ENCODE measurements around the gene TSPAN9.

Gene TSPAN9

DNA sequence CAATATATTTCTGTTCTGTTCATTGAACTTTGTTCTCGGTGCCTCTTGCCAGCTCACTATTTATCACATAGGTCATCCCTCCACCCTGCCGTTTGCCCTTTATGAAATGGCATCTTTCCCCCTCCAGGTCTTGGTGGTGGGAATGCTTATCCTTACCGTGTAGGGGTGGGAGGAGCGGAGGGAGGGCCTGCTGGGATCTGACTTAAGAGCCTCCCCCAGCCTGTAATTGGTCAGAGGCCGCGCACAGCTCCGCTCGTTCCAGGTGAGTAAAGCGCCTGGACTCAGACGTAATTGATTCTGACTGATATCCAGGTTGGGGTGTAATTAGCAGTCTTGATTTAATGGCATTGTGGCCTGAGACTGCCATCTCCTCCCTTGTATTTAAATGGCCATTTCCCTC is 185.3 kb downstream of the TSPAN9 start:
- DNase-seq: no peak

DNA sequence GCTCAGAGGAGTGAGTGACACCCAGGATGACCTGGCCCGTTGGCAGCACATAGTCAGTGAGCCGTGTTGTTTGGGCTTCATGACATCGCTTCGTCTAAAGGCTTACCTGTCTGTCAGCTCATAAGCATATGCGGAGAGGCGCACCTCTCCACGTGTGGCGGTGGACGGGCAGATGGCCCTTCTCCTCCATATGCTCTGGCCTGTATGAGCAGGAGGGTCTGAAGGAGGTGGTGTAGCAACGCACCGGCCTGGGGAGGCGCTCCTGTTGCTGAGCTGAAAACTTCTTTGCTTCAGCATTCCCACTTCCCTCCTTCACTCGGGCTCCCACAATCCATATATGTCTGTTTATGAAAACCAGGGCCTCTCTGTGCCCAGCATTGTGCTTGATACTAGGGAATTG is 186.1 kb downstream of the TSPAN9 start:
- DNase-seq: no peak

DNA sequence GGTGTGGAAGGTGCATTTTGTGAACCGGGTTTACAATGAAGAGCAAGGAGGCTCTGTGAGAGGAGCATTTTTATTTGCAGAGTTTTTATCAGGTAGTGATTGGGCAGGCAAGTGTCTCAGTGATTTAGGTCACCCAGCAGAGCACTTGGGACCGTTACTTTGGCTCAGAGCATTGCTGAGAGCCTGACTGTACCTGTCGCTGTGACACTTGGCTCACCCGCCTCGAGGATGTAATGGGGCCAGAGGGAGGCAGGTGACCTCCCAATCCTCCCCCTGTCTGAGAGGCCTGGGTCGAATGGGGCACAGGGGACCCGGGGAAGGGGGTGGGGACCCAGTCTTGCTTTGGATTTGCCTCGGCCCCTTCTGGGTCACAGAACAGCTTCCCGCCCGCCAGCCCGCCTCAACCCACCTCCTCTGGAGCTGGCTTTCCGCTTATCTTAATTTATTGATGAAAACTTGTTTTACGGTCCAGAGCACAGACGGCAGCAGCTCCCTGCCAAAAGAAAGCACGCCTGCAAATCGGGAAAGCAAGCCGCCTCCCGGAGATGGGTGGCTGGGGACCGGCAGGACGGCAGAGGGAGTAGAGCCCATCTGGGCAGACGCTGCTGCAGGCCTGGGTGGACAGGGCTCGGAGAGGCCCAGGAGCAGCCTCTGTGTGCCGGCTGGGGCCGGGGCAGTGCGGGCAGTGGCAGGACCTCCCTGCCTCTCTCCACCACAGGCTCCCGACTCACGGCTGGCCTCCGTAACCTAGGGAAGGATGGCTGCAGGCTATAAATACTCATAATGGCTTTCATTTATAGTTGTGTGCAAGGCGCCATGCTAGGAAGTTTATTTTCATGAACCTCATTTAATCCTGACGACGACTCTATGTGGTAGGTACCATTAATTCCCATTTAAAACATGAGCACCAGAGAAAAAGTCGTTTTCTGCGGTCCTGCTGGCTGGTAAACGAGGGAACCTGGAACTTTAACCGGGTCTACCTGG is 187.1 kb downstream of the TSPAN9 start:
- DNase-seq: no peak

DNA sequence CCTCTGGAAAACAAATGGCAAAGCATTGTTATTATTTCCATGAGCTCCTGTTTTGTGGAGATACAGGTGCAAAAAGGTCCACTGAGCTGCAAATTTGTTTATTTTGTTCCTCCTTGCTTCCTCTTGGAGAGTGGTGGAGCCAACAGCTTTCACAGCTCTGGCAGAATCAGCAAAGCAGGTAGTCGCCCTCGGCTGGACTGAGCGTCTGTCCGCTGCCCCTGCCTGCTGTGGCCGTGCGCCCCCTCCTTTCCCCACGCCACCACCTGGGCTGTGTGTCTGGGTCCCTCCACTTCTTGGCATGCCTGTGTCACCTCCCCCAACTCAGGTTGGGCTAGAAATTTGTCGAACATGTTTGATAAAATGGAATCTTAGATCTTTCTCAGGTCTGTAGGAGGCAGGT is 188.2 kb downstream of the TSPAN9 start:
- DNase-seq: no peak

DNA sequence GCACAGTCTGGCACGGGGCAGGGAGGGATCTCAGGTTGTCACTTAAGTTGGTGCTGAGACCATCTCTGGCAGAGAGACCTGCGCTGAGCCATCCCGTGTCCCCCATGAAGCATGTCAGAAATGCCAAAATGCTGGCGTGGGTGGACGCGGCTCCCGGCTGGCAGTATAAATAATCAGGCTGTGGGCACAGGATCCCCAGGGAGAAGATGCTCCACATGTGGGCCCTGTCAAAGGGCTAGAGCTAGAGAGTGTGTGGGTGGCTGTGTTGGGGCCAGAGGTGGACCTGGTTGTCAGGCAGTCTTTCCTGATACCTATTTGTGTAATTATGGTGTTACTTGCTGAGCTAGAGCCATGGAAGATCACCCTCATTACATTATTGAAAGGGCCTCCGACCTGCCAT is 189.5 kb downstream of the TSPAN9 start:
- no peak for DNase-seq

DNA sequence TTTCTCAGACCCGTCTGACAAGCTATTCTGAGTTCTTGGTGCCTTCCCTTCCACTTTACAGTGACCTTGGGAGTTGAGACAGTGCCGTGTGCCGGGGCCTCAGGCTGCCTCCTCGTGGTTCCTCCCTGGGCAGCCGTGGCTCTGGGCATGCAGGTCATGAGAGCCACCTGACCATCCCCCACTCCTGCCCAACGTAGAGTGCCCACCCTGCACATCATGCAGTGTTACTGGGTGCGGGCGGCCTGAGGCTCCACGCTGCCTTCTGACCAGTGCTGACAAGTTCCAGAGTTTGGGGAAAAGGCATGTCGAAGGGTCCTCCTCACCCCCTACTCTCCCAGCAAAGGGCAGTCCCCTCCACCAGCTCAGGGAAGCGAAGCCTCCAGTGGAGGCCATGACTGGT is 190.5 kb downstream of the TSPAN9 start:
- DNase-seq: no peak

DNA sequence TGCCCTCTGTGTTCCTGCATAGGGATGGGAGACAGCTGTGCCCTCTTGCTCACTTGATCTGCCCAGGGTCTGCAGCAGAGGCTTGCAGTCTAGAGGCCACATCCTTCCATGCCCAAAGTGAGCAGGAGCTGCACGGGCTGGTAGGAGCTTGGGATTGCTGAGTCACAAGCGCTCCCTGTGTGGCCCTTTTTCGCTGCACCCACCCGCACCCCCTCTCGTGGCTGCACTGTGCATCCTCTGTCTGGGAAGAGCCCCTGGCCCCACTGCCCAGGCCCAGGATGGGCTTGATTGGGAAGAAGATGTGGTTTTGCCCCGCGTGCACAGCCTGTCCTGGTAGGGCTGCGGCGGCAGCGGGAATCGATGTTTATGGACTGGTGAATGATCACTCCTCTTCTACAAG is 192.4 kb downstream of the TSPAN9 start:
- no peak for DNase-seq

DNA sequence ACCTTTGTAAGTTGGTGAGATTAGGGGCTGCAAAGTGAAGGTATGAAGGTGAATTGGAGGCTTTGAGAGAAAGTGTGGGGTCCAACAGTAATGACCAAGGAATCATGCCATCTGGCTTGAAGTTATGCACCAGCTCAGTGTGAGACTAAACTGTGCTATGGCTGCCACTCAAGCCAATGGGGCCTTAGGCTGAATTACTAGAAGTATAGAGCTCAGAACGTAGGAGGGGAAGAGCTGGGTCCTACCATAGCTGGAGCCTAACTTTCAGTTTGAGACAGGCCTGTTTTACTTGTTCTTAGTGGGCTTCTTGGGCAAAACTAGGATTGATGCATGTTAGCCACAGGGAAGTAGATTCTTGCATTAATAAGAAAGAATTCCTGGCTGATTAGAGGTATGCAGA is 194.0 kb downstream of the TSPAN9 start:
- DNase-seq: no peak

DNA sequence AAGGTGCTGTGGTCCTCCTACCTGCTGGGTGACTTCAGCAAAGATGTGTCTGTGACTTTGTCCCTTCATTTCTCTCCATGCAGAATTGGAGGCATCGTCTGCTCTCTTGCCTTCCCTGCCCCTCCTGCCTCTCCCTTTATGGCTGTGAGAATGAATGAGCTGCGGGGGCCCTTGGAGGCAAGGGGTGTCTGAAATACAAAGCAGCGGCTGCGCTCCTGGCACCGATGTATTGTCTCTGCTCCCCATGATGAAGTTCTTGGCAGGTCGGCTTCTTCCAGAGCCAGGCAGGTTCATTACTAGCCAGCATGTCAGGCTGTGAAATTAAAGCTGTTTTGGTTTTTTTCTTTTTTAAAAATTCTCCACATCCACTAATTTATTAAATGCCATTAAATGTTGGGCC is 194.5 kb downstream of the TSPAN9 start:
- no peak for DNase-seq

DNA sequence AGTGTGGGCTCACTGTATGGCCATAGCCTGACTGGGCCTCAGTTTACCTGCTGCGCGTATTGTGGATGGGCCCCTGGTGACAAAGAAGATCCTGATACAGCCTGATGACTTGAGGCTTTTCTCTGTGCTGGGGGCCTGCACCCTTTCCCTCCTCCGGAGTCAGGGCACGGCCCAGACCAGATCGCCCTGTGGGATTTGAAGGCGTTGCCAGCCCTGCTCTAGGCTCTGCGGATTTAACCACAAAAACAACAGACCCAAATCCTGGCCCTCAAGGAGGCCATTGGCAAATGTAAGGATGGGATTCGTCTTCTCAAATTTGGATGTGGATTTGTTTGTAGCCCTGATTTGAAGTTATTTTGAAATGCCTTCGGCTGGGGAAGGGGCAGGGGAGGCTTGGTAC is 195.8 kb downstream of the TSPAN9 start:
- DNase-seq: no peak

DNA sequence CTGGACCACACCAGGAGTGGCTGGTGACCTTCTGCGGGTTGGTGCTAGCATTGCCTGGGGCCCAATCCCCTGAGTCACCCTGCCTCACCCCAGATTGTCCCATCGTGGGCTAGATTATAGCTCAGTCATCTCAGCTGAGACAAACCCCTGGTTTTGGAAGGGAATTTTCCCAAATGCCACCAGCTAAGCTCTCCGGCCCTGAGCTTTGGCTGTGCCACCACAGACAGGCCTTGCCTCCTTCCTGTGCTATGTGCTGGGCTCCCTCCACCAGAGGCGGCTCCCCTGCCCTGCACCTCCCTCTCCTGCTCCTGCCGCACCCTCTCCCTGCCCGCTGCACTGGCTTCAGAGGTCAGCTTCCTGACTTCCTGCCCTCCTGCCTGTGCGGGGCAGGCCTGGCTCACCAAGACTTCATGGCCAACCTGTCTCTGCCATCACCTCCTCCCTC is 196.3 kb downstream of the TSPAN9 start:
- DNase-seq: no peak

DNA sequence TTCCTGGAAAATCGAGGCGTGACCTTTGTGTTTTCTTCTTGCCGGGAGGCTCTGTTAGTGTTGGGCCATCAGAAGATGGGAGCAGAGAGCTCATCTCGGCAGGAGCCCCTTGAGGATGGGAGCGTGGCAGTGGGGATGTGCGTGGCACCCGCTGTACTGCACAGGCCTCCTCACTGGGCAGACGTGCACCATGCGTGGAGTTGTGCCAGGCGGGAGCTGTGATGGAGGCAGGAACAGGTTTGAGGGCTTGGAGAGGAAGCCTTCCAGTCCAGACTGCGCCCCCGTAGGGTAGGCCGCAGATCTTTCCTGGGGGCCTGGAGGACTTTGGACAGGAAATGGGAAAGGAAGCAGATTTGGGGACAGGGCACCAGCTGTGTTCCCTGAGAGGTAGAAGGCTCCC is 197.5 kb downstream of the TSPAN9 start:
- DNase-seq: no peak

DNA sequence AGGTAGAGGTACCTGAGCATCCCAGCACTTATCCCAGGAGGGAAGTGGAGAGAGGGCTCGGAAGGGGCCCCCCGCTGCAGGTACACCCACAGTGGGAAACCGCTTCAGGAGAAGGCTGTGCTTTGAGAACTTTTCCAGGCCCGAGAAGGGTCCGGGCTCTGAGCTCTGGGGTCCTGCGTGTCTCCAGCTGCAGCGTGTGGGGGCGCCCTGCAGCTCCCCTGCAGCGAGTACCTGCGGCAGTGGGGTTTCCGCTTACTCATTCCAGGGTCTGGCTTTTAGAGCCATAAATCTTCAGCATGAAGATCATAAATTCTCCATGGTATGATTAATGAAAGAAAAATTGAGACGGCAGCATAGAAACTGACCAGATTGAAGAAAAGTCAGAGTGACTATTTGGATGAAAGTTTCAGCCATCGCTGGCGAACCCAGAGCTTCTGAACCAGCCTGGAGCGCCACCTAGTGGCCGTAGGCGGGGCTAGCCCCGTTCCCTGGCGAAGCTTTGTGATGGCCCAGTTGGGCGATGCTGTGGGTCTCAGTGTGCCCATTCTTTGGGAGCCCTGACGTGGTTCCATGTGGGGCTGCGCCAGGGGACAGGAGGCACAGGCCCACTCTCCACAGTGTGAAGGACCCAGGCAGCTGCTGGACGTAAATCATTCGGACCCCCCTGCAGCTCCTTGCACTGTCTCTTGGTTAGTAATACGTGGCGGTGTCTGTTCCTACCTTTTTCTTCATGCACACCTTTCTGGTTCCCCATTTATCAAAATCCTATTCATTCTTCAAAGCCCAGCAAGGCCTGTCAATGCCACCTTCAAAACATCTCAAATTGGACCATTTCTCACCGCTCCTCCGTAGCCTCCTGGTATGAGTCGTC is 198.2 kb downstream of the TSPAN9 start:
- DNase-seq: peak; percentile 72

DNA sequence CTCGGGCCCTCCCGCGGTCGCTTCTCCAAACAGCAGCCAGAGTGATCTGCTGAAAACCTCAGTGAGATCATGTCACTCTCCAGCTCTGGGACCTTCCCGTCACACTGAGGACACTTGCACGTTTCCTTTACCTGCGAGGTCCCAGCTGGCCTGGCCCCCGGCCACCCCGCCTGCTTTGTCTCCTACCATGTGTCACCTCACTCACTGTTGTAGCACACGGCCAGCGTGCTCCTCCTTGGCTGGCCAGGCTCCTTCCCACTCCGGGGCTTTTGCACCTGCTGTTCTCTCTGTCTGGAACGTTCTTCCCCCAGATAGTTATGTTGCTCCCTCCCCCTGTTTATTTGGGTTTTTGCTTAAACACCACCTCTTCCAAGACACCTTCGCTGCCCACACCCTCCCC is 199.0 kb downstream of the TSPAN9 start:
- DNase-seq: no peak

DNA sequence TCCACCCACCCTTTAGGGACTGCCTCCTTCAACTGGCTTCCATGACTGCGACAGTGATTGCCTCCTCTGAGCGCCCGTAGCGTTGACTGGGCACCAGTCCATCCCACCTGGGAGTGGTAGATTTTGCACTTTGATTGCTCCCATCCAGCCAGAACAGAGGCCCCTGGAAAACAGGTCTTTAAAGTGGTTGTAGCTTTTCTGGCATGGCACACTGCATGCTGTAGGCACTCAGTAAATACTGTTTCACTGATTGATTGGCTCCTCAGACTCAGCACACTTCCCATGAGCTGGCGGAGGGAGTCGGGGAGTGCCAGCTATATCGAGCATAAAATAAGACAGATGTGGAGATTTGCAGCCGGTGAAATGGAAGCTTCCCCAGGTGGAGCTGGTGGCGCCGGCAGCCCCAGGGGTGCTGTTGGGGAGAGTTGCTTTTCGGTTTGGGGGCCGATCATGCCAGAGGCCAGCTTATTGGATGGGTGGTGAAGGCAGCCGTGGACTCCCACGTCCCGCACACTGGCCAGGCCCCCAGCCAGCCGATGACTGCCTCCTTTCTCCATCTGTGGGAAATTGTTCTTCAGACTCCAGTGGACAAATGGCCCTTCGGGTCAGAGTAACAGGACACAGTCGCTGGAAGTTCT is 200.2 kb downstream of the TSPAN9 start:
- no peak for DNase-seq

DNA sequence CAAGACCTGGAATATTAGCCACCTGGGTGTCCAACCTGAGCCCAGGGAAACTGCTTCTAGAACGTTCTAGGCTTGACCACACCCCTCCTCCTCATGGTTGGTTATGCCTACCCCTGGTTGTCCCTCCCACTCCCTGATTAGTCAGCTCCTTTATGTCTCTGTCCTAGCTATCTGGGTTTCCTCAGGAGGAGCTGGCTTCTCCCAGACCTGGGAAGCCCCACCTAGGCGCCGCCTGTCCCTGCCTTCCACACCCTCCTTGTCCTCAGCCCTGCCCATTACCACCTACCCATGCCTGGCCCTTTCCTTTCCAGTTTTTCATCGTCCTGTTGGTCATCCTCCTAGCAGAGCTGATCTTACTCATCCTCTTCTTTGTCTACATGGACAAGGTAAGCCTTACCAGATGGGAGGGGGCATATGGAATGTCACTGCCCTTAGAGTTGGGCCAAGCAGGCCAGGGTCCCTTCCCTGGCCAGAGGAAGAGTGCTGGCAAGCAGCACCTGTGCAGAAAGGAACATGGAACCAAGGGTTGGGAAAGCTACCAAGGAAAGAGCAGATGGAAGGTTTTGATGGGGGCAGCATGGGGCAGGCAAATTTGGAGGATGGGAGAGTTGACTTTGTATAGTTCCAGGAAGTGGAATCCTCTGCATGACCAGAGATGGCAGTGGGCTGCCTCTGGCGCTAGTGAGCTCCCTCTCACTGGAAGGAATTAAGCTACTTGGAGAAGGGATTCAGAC is 201.7 kb downstream of the TSPAN9 start:
- DNase-seq: no peak

DNA sequence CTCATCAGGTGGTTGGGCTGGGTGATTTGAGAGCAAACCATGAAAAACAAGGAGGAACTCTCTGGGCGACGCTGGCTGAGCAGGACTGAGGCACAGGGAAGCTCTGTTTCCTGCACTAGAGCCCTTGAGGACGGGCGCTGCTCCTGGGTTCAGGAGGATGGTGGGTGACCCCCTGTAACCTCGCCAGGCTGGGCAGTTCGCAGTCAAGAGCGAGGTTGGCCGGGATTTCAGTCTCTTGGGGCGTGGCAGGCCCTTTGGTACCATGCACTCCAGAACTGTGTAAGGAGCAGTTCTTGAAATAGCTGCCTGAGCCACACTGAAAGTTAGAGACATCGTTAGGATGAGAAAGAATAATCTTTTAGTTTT is 202.2 kb downstream of the TSPAN9 start:
- DNase-seq: no peak

DNA sequence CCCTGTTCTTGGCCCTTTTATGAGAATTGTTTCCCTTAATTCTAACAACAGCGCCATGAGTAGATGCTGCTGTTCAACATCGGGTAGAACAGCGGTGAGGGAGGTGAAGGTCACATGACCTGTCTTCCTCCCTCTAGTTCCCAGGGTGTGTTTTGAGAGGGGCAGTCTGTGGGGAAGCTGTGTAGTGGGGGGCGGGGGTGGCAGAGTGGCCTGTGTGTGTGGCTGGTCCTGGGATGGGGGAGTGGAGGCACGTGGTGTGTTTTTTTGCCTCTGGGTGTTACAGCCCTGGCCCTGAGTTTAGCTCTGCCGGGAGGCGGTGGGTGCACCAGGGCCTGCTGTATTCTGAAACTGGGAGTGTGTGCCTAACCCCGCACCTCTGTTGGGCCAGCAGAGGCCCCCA is 202.7 kb downstream of the TSPAN9 start:
- DNase-seq: no peak

DNA sequence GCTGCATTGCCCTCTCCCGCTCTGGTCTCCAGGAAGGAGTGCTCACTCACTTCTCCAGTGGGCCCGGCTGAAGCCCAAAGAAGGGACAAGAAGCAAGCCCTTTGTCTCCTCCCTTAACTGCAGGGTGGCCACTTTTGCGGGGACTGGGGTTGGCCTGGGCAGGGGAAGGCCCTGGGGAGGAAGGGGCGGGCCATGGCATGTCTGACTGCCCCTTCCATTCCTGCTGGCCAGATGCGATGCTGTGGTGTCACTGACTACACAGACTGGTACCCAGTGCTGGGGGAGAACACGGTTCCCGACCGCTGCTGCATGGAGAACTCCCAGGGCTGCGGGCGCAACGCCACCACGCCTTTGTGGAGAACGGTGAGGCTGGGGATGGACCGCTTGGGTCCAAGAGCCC is 203.8 kb downstream of the TSPAN9 start:
- no peak for DNase-seq

DNA sequence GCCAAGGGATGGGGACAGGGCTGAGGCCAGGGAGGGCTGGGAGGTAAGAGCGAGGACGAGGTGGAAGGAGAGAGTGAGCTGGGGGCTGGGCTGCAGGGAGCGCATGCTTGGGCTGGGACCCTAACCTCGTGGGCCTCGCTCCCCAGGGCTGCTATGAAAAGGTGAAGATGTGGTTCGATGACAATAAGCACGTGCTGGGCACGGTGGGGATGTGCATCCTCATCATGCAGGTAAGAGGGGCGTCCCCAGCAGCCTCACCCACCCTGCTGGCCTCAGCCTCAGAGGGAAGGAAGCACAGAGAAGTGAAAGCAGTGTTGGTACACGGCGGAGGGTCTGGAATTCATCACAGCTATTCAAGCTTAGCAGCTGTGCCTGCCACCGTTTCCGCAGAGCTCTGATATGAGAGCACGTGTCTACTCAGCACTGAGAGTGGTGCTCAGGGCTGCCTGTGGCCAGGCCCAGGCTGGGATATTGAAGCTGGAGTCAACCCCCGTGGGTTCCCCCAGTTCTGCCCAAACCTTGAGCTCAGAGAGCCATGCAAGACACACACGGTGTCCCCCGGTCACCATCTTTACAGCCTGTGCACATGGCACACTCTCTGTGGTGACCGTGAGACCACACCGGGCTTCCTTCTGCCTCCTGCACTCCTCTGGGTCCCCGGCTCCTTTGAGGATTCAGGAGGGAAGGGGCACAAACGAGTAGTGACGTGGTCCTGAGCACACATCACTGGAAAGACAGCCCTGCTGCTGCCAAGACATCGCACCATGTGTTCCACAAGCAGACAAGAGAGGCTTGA is 204.6 kb downstream of the TSPAN9 start:
- DNase-seq: no peak

DNA sequence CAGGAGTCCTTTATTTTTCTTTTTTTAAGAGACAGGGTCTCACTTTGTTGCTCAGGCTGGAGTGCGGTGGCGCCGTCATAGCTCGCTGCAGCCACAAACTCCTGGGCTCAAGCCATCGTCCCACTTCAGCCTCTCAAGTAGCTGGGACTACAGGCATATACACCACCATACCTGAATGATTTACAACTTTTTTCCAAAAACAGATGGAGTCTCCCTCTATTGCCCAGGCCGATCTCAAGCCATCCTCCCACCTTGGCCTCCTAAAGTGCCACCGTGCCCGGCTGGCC is 205.1 kb downstream of the TSPAN9 start:
- DNase-seq: no peak

DNA sequence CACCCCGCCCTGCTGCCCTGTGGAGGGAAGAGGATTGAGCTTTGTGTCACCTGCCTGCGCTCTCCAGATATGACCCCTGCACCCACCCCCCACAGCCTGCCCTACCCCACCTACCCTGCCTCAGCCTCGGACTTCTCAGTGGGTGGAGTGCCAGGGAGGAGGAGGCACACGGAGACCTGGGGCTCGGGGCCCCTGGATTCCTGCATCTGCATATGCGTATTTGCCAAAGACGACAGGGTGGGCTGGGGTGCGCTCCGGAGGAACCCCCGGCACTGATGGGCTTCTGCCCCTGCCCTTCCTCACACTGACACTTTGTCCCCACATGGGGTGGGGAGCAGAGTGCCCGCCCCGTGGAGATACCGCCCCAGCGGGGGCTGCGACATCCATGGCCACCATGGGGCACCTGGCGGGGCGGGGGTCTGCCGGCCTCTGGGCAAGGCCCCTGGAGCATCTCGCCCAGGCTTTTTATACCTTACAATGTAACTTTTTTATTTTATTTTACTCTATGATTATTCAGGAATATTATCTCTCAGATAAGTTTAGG is 206.0 kb downstream of the TSPAN9 start:
- DNase-seq: no peak
